HEK293 (cell line): ENCODE data around the gene VEZT.
A peak's percentile ranks its signal among the peaks of the same experiment; 100 is the strongest.

Experiments used
- CTCF ChIA-PET: fragments of 350-600 bp; formaldehyde crosslinking; extraction: SDS; loops from one replicate; lab custom pipeline; 2021; ENCODE audit warnings: antibody characterized with exemption; lab: Yijun Ruan, JAX
- POLR2A ChIA-PET: fragments of 300-600 bp; formaldehyde crosslinking; extraction: SDS; loops from one replicate; lab custom pipeline; 2020; ENCODE audit warnings: antibody characterized with exemption, inconsistent platforms; lab: Yijun Ruan, JAX
- H3K27ac ChIP-seq: fragments of 200-500 bp; sonication (Bioruptor generic); 2 replicates; pipeline ENCODE4 v1.5.1; 2014; ENCODE audit warnings: low read depth, low read length, control low read depth, inconsistent platforms; ENCODE audit errors: extremely low read depth
- H3K36me3 ChIP-seq, 2 experiments: fragments of 200-500 bp in 1 of 2; sonication (Bioruptor generic) in 1 of 2; 1 replicate in 1 of 2; 2 replicates in 1 of 2; pipeline ENCODE4 v1.5.1; 2014 to 2017; ENCODE audit warnings: inconsistent platforms in 2 of 2, low read length in 2 of 2; ENCODE audit not compliant: control insufficient read depth in 2 of 2, insufficient read depth in 1 of 2
- H3K4me1 ChIP-seq: fragments of 200-500 bp; sonication (Bioruptor generic); 2 replicates; pipeline ENCODE4 v1.5.1; 2014; ENCODE audit warnings: mild to moderate bottlenecking, low read length, inconsistent platforms; ENCODE audit not compliant: control insufficient read depth, insufficient read depth
- H3K4me3 ChIP-seq: 2 replicates; pipeline ENCODE4 v1.5.1; 2011; ENCODE audit warnings: low read depth, mild to moderate bottlenecking, control low read depth, low read length, moderate library complexity
- H3K9me3 ChIP-seq: fragments of 200-500 bp; sonication (Bioruptor generic); 2 replicates; pipeline ENCODE4 v1.5.1; 2014; ENCODE audit warnings: low read depth, low read length, inconsistent platforms; ENCODE audit not compliant: control insufficient read depth, insufficient read depth
- BCL11A ChIP-seq: fragments of 450-650 bp; formaldehyde crosslinking; IDR thresholded peaks from 2 replicates; pipeline ENCODE4 v1.5.1; 2016; ENCODE audit warnings: low read depth, missing biosample characterization, missing genetic modification characterization
- GLIS1 ChIP-seq: fragments of 450-650 bp; formaldehyde crosslinking; IDR thresholded peaks from 2 replicates; pipeline ENCODE4 v1.5.1; 2016; ENCODE audit warnings: missing biosample characterization, missing genetic modification characterization
- KLF1 ChIP-seq: fragments of 450-650 bp; formaldehyde crosslinking; IDR thresholded peaks from 2 replicates; pipeline ENCODE4 v1.5.1; 2016; ENCODE audit warnings: missing biosample characterization, missing genetic modification characterization
- KLF9 ChIP-seq: fragments of 450-650 bp; formaldehyde crosslinking; IDR thresholded peaks from 2 replicates; pipeline ENCODE4 v1.5.1; 2016; ENCODE audit warnings: missing biosample characterization, missing genetic modification characterization, low read depth
- OVOL3 ChIP-seq: fragments of 450-650 bp; formaldehyde crosslinking; IDR thresholded peaks from 2 replicates; pipeline ENCODE4 v1.5.1; 2016; ENCODE audit warnings: missing biosample characterization, missing genetic modification characterization
- SCRT1 ChIP-seq: fragments of 450-650 bp; formaldehyde crosslinking; IDR thresholded peaks from 2 replicates; pipeline ENCODE4 v1.5.1; 2016; ENCODE audit warnings: missing biosample characterization, missing genetic modification characterization, borderline replicate concordance
- ZNF221 ChIP-seq: fragments of 450-650 bp; formaldehyde crosslinking; IDR thresholded peaks from 2 replicates; pipeline ENCODE4 v1.5.1; 2017; ENCODE audit warnings: missing biosample characterization, missing genetic modification characterization, borderline replicate concordance
- ZNF324 ChIP-seq: fragments of 450-650 bp; formaldehyde crosslinking; IDR thresholded peaks from 2 replicates; pipeline ENCODE4 v1.5.1; 2016; ENCODE audit warnings: missing biosample characterization, missing genetic modification characterization
- ZNF354C ChIP-seq: fragments of 450-650 bp; formaldehyde crosslinking; IDR thresholded peaks from 2 replicates; pipeline ENCODE4 v1.5.1; 2016; ENCODE audit warnings: missing biosample characterization, missing genetic modification characterization, low read depth, borderline replicate concordance
- ZNF391 ChIP-seq: fragments of 450-650 bp; formaldehyde crosslinking; IDR thresholded peaks from 2 replicates; pipeline ENCODE4 v1.5.1; 2016; ENCODE audit warnings: low read depth, missing biosample characterization, missing genetic modification characterization, borderline replicate concordance
- ZNF423 ChIP-seq: fragments of 450-650 bp; formaldehyde crosslinking; IDR thresholded peaks from 2 replicates; pipeline ENCODE4 v1.5.1; 2016; ENCODE audit warnings: missing biosample characterization, missing genetic modification characterization
- ZNF473 ChIP-seq: fragments of 450-650 bp; formaldehyde crosslinking; IDR thresholded peaks from 2 replicates; pipeline ENCODE4 v1.5.1; 2017; ENCODE audit warnings: missing biosample characterization, missing genetic modification characterization
- ZNF510 ChIP-seq: fragments of 450-650 bp; formaldehyde crosslinking; IDR thresholded peaks from 2 replicates; pipeline ENCODE4 v1.5.1; 2018; ENCODE audit warnings: mild to moderate bottlenecking, missing genetic modification characterization, missing biosample characterization; ENCODE audit not compliant: insufficient replicate concordance
- ZNF624 ChIP-seq: fragments of 450-650 bp; formaldehyde crosslinking; IDR thresholded peaks from 2 replicates; pipeline ENCODE4 v1.5.1; 2017; ENCODE audit warnings: missing biosample characterization, missing genetic modification characterization
- ZNF76 ChIP-seq: fragments of 450-650 bp; formaldehyde crosslinking; IDR thresholded peaks from 2 replicates; pipeline ENCODE4; 2016; ENCODE audit warnings: low read depth, missing biosample characterization, missing genetic modification characterization, borderline replicate concordance
- ZNF792 ChIP-seq: fragments of 450-650 bp; formaldehyde crosslinking; IDR thresholded peaks from 2 replicates; pipeline ENCODE4 v1.5.1; 2016; ENCODE audit warnings: missing biosample characterization, missing genetic modification characterization
- ZNF837 ChIP-seq: fragments of 450-650 bp; formaldehyde crosslinking; IDR thresholded peaks from 2 replicates; pipeline ENCODE4 v1.5.1; 2016; ENCODE audit warnings: missing biosample characterization, missing genetic modification characterization
- TF ChIP-seq, protein P1 (sequence below): fragments of 450-650 bp; formaldehyde crosslinking; IDR thresholded peaks from 2 replicates; pipeline ENCODE4 v1.5.1; 2017; ENCODE audit warnings: missing biosample characterization, missing genetic modification characterization
- TF ChIP-seq, protein P2 (sequence below): fragments of 450-650 bp; formaldehyde crosslinking; IDR thresholded peaks from 2 replicates; pipeline ENCODE4 v1.5.1; 2017; ENCODE audit warnings: missing biosample characterization, mild to moderate bottlenecking, missing genetic modification characterization, moderate library complexity
- TF ChIP-seq, protein P3 (sequence below): fragments of 450-650 bp; formaldehyde crosslinking; IDR thresholded peaks from 2 replicates; pipeline ENCODE4 v1.5.1; 2016; ENCODE audit warnings: missing biosample characterization, missing genetic modification characterization

The VEZT gene

DNA sequence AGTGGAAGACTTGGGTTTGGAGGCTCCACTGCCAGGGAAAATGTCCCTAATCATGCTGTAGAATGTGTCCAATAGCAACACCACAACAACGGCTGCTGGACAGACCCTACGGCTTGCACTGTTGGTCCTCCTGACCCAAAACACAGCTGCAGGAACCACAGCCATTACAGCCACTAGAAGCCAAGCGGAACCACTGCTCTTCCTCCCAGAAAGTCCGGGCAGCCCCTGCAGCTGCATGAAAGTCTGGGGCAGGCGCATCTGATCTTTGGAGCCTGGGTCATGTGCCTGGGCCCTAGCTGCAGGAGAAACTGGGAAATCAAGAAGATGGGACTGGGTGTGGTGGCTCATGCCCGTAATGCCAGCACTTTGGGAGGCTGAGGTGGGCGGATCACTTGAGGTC is 131.7 kb downstream of the VEZT start:
- no peaks in the 10 kb centered on the region for H3K36me3 ChIP-seq
- TF ChIP-seq OVOL3 (tag by site-specific recombination) (no peak), KLF1 (tag by site-specific recombination) (no peak), ZNF76 (tag by site-specific recombination) (no peak), GLIS1 (tag by site-specific recombination) (no peak), KLF9 (tag by site-specific recombination) (no peak), ZNF221 (tag by site-specific recombination) (no peak), ZNF624 (tag by site-specific recombination) (no peak), ZNF792 (tag by site-specific recombination) (no peak), SCRT1 (tag by site-specific recombination) (no peak), ZNF510 (tag by site-specific recombination) (no peak), ZNF391 (tag by site-specific recombination) (no peak), BCL11A (tag by site-specific recombination) (no peak), ZNF354C (tag by site-specific recombination) (no peak), ZNF837 (tag by site-specific recombination) (no peak), ZNF473 (tag by site-specific recombination) (no peak), ZNF423 (tag by site-specific recombination) (no peak), ZNF324 (tag by site-specific recombination) (no peak)
- TF ChIP-seq, protein P1, sequence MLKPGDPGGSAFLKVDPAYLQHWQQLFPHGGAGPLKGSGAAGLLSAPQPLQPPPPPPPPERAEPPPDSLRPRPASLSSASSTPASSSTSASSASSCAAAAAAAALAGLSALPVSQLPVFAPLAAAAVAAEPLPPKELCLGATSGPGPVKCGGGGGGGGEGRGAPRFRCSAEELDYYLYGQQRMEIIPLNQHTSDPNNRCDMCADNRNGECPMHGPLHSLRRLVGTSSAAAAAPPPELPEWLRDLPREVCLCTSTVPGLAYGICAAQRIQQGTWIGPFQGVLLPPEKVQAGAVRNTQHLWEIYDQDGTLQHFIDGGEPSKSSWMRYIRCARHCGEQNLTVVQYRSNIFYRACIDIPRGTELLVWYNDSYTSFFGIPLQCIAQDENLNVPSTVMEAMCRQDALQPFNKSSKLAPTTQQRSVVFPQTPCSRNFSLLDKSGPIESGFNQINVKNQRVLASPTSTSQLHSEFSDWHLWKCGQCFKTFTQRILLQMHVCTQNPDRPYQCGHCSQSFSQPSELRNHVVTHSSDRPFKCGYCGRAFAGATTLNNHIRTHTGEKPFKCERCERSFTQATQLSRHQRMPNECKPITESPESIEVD (tag by site-specific recombination), result no peak
- ChIA-PET CTCF (no interaction called here), POLR2A (no interaction called here)
- no peaks in the 10 kb centered on the region; the same call in 1 of the 2 replicates for H3K4me1 ChIP-seq
- H3K4me3 ChIP-seq, result no peak overlapping the region
- no peak overlapping the region for H3K27ac ChIP-seq
- no peaks in the 10 kb centered on the region for H3K9me3 ChIP-seq

DNA sequence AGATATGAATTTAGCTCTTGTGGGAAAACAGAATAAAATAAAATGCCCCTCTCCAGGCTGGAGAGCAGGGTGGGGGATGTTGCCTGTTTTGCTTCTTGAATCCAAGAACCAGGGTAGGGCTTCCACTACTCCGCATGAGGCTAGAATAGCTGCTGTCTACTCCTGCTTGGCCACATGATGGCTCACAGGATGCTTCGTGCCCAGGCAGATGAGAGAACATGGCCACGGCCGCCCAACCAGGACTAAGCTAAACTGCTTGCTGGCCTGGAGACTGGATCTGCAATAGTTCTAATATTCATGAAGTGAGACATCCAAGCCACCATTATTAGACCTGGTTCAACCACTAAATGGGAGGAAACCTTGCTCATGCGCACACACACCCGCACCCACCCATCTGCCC is 134.1 kb downstream of the VEZT start:
- Histone ChIP-seq H3K4me1 (no peaks in the 10 kb centered on the region; the same call in 1 of the 2 replicates), H3K4me3 (no peak overlapping the region), H3K36me3 (no peaks in the 10 kb centered on the region), H3K27ac (no peak overlapping the region), H3K9me3 (no peaks in the 10 kb centered on the region)
- TF ChIP-seq, protein P2, sequence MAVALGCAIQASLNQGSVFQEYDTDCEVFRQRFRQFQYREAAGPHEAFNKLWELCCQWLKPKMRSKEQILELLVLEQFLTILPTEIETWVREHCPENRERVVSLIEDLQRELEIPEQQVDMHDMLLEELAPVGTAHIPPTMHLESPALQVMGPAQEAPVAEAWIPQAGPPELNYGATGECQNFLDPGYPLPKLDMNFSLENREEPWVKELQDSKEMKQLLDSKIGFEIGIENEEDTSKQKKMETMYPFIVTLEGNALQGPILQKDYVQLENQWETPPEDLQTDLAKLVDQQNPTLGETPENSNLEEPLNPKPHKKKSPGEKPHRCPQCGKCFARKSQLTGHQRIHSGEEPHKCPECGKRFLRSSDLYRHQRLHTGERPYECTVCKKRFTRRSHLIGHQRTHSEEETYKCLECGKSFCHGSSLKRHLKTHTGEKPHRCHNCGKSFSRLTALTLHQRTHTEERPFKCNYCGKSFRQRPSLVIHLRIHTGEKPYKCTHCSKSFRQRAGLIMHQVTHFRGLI, result peak; percentile 75
- TF ChIP-seq, protein P3, sequence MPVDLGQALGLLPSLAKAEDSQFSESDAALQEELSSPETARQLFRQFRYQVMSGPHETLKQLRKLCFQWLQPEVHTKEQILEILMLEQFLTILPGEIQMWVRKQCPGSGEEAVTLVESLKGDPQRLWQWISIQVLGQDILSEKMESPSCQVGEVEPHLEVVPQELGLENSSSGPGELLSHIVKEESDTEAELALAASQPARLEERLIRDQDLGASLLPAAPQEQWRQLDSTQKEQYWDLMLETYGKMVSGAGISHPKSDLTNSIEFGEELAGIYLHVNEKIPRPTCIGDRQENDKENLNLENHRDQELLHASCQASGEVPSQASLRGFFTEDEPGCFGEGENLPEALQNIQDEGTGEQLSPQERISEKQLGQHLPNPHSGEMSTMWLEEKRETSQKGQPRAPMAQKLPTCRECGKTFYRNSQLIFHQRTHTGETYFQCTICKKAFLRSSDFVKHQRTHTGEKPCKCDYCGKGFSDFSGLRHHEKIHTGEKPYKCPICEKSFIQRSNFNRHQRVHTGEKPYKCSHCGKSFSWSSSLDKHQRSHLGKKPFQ (tag by site-specific recombination), result no peak
- CTCF ChIA-PET, result interaction anchor here (0.8 kb wide), 1 partner anchor 520 kb away, joined by 4 read pairs; no protein-coding TSS in a partner anchor
- POLR2A ChIA-PET, result no interaction called here
